ENCODE measurements around the gene AUH. TPM values are rescaled to one million over a fixed set of nuclear protein-coding genes. Genes with fewer than 3 reads are reported as not detected.

Gene AUH
- total RNA-seq, 1 donor from 2014 or later: 14.6 TPM

GRCh38 chr9:91211414-91211813, 150.3 kb downstream of the AUH start:
- Mint-ChIP-seq H3K27me3 (ENCODE audit: unreplicated experiment) (no peaks in the 10 kb centered on the region), H3K9me3 (ENCODE audit: unreplicated experiment) (no peaks in the 10 kb centered on the region), H3K36me3 (ENCODE audit: unreplicated experiment) (peaks cover 2% of the 10 kb centered on the region), H3K4me1 (ENCODE audit: unreplicated experiment) (peaks cover 28% of the 10 kb centered on the region), H3K27ac (ENCODE audit: unreplicated experiment) (no peak overlapping the region), H3K4me3 (ENCODE audit: unreplicated experiment) (no peak overlapping the region)
- no peak for DNase-seq (ENCODE audit: extremely low spot score, unreplicated experiment)
- no peak for TF ChIP-seq CTCF (IDR thresholded peaks at IDR 0.05)

- Mint-ChIP-seq H3K27me3 (ENCODE audit: unreplicated experiment) (no peaks in the 10 kb centered on the region), H3K4me3 (ENCODE audit: unreplicated experiment) (no peak overlapping the region), H3K36me3 (ENCODE audit: unreplicated experiment) (no peaks in the 10 kb centered on the region), H3K4me1 (ENCODE audit: unreplicated experiment) (peaks cover 28% of the 10 kb centered on the region), H3K9me3 (ENCODE audit: unreplicated experiment) (no peaks in the 10 kb centered on the region), H3K27ac (ENCODE audit: unreplicated experiment) (no peak overlapping the region)
- no peak for DNase-seq (ENCODE audit: extremely low spot score, unreplicated experiment)
- TF ChIP-seq CTCF (IDR thresholded peaks at IDR 0.05): no peak
These were observed 151.4 kb downstream of the AUH start for GRCh38 chr9:91210318-91210717.

GRCh38 chr9:91208837-91209236, 152.9 kb downstream of the AUH start:
- DNase-seq (ENCODE audit: extremely low spot score, unreplicated experiment): no peak
- Mint-ChIP-seq H3K4me1 (ENCODE audit: unreplicated experiment) (peaks cover 21% of the 10 kb centered on the region), H3K27me3 (ENCODE audit: unreplicated experiment) (no peaks in the 10 kb centered on the region), H3K9me3 (ENCODE audit: unreplicated experiment) (no peaks in the 10 kb centered on the region), H3K36me3 (ENCODE audit: unreplicated experiment) (peaks cover 2% of the 10 kb centered on the region), H3K4me3 (ENCODE audit: unreplicated experiment) (no peak overlapping the region), H3K27ac (ENCODE audit: unreplicated experiment) (no peak overlapping the region)
- TF ChIP-seq CTCF (IDR thresholded peaks at IDR 0.05): no peak

GRCh38 chr9:91208419-91208745, 153.3 kb downstream of the AUH start:
- no peaks in the 10 kb centered on the region for H3K27me3 Mint-ChIP-seq (ENCODE audit: unreplicated experiment)
- H3K4me3 Mint-ChIP-seq (ENCODE audit: unreplicated experiment): peak overlapping the region; percentile 45
- DNase-seq (ENCODE audit: extremely low spot score, unreplicated experiment): no peak
- no peak for TF ChIP-seq CTCF (IDR thresholded peaks at IDR 0.05)
- peaks cover 21% of the 10 kb centered on the region for H3K4me1 Mint-ChIP-seq (ENCODE audit: unreplicated experiment)
- peaks cover 2% of the 10 kb centered on the region for H3K36me3 Mint-ChIP-seq (ENCODE audit: unreplicated experiment)
- no peaks in the 10 kb centered on the region for H3K9me3 Mint-ChIP-seq (ENCODE audit: unreplicated experiment)
- peak overlapping the region; percentile 56 for H3K27ac Mint-ChIP-seq (ENCODE audit: unreplicated experiment)

- H3K4me3 Mint-ChIP-seq (ENCODE audit: unreplicated experiment): peak overlapping the region; percentile 45
- H3K9me3 Mint-ChIP-seq (ENCODE audit: unreplicated experiment): peaks cover 5% of the 10 kb centered on the region
- H3K4me1 Mint-ChIP-seq (ENCODE audit: unreplicated experiment): peaks cover 21% of the 10 kb centered on the region
- H3K36me3 Mint-ChIP-seq (ENCODE audit: unreplicated experiment): peaks cover 5% of the 10 kb centered on the region
- TF ChIP-seq CTCF (IDR thresholded peaks at IDR 0.05): no peak
- H3K27ac Mint-ChIP-seq (ENCODE audit: unreplicated experiment): peak overlapping the region; percentile 56
- H3K27me3 Mint-ChIP-seq (ENCODE audit: unreplicated experiment): no peaks in the 10 kb centered on the region
- no peak for DNase-seq (ENCODE audit: extremely low spot score, unreplicated experiment)
These were observed 153.8 kb downstream of the AUH start for GRCh38 chr9:91207729-91208418.
